ENCODE results near the gene CASP8.
"Not testable (repeated sequence)": the region's sequence is repeated elsewhere in the genome, so short reads cannot be mapped to it uniquely, and the experiment has no call there.

GRCh38 chr2:201239167-201239935, 21.0 kb upstream of the CASP8 start:
- TF ChIP-seq CTCF, EP300 (IDR thresholded peaks at IDR 0.05): not testable (repeated sequence)
